IMR-90 (cell line): ENCODE data around the gene SLC45A2.

Source experiments
- RAD21 ChIP-seq: IDR thresholded peaks from 2 replicates; pipeline ENCODE4 v1.6.1; 2012; ENCODE audit warnings: low read length, improper control_type of control experiment
- TF ChIP-seq, protein P1 (sequence below): conservative IDR thresholded peaks from 2 replicates; pipeline ENCODE4 v1.5.1; 2012; ENCODE audit warnings: mild to moderate bottlenecking, low read depth, low read length, improper control_type of control experiment

- no peak for TF ChIP-seq RAD21
- TF ChIP-seq, protein P1, sequence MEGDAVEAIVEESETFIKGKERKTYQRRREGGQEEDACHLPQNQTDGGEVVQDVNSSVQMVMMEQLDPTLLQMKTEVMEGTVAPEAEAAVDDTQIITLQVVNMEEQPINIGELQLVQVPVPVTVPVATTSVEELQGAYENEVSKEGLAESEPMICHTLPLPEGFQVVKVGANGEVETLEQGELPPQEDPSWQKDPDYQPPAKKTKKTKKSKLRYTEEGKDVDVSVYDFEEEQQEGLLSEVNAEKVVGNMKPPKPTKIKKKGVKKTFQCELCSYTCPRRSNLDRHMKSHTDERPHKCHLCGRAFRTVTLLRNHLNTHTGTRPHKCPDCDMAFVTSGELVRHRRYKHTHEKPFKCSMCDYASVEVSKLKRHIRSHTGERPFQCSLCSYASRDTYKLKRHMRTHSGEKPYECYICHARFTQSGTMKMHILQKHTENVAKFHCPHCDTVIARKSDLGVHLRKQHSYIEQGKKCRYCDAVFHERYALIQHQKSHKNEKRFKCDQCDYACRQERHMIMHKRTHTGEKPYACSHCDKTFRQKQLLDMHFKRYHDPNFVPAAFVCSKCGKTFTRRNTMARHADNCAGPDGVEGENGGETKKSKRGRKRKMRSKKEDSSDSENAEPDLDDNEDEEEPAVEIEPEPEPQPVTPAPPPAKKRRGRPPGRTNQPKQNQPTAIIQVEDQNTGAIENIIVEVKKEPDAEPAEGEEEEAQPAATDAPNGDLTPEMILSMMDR, result no peak
These were observed 36.8 kb upstream of the SLC45A2 start for GRCh38 chr5:34021334-34021733.
